ENCODE measurements around the gene MUC4. TPM values are rescaled to one million over a fixed set of nuclear protein-coding genes. Genes with fewer than 3 reads are reported as not detected.
A peak's percentile ranks its signal among the peaks of the same experiment; 100 is the strongest.

MUC4 gene
- total and polyA plus RNA-seq, 9 of the 15 experiments (the other 6 are each of a cell fraction or from before 2014, with no cell fraction given): under 0.01 to 0.21 (median 0.10) TPM; not detected in 4

DNA sequence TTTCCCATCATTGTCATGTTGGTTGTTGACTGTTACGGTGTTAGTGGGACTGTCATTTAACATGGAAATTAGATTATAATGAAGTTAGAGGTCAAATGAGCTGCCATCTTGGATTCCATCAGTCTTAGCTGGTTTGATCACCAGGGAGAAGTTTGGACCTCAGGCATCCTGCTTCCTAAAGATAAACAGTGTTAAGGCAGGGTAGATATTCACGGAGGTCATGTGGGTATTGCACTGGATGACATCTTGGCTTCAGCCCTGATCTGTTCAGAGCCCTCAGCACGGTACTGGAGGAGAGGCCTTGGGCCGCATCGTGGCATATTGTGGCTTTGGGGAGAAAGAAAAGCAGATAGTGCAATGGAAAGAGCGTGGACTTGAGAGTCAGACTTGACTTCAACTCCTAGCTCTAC is 102.0 kb downstream of the MUC4 start (continued):
- TF ChIP-seq ESRRA (IDR thresholded peaks at IDR 0.05; ENCODE audit: borderline replicate concordance, low read depth): no peak
- TF ChIP-seq SMARCA4 (IDR thresholded peaks at IDR 0.05): no peak
- 0 out of 2 replicates have a peak, but pooled peaks have one; percentile 58 for TF ChIP-seq FOXJ2 (tag; IDR thresholded peaks at IDR 0.05)
- TF ChIP-seq RFX7 (CRISPR knock-in tag; IDR thresholded peaks at IDR 0.05): no peak
- TF ChIP-seq ELF1 (tag; IDR thresholded peaks at IDR 0.05): no peak
- TF ChIP-seq, protein P1, sequence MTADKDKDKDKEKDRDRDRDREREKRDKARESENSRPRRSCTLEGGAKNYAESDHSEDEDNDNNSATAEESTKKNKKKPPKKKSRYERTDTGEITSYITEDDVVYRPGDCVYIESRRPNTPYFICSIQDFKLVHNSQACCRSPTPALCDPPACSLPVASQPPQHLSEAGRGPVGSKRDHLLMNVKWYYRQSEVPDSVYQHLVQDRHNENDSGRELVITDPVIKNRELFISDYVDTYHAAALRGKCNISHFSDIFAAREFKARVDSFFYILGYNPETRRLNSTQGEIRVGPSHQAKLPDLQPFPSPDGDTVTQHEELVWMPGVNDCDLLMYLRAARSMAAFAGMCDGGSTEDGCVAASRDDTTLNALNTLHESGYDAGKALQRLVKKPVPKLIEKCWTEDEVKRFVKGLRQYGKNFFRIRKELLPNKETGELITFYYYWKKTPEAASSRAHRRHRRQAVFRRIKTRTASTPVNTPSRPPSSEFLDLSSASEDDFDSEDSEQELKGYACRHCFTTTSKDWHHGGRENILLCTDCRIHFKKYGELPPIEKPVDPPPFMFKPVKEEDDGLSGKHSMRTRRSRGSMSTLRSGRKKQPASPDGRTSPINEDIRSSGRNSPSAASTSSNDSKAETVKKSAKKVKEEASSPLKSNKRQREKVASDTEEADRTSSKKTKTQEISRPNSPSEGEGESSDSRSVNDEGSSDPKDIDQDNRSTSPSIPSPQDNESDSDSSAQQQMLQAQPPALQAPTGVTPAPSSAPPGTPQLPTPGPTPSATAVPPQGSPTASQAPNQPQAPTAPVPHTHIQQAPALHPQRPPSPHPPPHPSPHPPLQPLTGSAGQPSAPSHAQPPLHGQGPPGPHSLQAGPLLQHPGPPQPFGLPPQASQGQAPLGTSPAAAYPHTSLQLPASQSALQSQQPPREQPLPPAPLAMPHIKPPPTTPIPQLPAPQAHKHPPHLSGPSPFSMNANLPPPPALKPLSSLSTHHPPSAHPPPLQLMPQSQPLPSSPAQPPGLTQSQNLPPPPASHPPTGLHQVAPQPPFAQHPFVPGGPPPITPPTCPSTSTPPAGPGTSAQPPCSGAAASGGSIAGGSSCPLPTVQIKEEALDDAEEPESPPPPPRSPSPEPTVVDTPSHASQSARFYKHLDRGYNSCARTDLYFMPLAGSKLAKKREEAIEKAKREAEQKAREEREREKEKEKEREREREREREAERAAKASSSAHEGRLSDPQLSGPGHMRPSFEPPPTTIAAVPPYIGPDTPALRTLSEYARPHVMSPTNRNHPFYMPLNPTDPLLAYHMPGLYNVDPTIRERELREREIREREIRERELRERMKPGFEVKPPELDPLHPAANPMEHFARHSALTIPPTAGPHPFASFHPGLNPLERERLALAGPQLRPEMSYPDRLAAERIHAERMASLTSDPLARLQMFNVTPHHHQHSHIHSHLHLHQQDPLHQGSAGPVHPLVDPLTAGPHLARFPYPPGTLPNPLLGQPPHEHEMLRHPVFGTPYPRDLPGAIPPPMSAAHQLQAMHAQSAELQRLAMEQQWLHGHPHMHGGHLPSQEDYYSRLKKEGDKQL (CRISPR knock-in tag; IDR thresholded peaks at IDR 0.05; ENCODE audit: borderline replicate concordance): 0 out of 2 replicates have a peak, but pooled peaks have one; percentile 54
- TF ChIP-seq, protein P2, sequence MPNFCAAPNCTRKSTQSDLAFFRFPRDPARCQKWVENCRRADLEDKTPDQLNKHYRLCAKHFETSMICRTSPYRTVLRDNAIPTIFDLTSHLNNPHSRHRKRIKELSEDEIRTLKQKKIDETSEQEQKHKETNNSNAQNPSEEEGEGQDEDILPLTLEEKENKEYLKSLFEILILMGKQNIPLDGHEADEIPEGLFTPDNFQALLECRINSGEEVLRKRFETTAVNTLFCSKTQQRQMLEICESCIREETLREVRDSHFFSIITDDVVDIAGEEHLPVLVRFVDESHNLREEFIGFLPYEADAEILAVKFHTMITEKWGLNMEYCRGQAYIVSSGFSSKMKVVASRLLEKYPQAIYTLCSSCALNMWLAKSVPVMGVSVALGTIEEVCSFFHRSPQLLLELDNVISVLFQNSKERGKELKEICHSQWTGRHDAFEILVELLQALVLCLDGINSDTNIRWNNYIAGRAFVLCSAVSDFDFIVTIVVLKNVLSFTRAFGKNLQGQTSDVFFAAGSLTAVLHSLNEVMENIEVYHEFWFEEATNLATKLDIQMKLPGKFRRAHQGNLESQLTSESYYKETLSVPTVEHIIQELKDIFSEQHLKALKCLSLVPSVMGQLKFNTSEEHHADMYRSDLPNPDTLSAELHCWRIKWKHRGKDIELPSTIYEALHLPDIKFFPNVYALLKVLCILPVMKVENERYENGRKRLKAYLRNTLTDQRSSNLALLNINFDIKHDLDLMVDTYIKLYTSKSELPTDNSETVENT (CRISPR knock-in tag; IDR thresholded peaks at IDR 0.05): no peak

Data from K562 (cell line).